GM18867 (cell line): ENCODE measurements around the gene SH3BP2.

ENCODE experiments used
- ATAC-seq: cut with Tn5 transposase; IDR thresholded peaks from one replicate; pipeline ENCODE4 v1.9.1; 2021; ENCODE audit warnings: mild to moderate bottlenecking, moderate library complexity; ENCODE audit not compliant: unreplicated experiment

The SH3BP2 gene

GRCh38 chr4:2792711-2793585 is at the start of gene SH3BP2:
SH3BP2 (plus strand) TSS chr4:2793085; CDS start chr4:2820618, 27,533 bp downstream.
- ATAC-seq: peak; percentile 52

GRCh38 chr4:2743518-2744445 is 49.1 kb upstream of the SH3BP2 start:
- no peak for ATAC-seq

- no peak for ATAC-seq
Observed at GRCh38 chr4:2744576-2745270, 48.2 kb upstream of the SH3BP2 start.

- ATAC-seq: no peak
Observed at GRCh38 chr4:2745516-2745915, 47.4 kb upstream of the SH3BP2 start.

DNA sequence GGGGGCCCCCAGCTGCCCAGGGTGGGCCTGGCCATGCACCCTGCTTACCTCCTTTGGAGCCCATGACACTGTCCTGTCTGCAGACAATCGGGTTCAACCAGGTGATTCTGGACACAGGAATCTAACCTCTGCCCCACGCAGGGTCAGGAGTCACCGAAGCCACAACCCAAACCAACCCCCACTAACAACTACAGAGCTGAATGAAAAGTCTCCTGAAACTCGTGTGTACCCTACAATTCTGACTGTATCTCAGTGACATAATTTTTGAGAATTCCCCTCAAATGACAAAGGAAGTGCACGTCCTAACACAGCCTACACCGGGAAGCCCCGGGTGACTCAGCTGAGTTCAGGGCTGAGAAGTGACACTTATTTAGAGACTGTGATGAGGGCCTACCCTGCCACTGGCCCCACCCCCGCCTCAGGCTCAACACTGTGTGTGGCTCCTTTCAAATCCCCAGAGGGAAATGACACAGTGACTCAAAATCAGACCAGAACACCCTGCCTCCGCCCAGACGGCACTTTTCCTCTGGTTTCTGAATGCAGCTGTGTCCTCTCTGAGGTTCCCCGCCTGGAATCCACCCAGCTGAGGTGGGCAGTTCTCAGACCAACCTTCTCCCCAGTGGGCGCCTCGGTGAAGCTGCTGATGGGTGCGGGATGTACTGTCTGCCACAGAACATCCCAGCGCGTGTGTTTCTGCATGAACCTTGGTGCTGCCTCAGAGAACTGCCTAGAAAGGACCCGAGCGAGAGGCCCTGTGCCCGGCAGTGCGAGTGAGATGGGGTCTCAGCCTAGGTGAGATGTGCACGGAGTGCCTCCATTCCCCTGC is 46.7 kb upstream of the SH3BP2 start:
- ATAC-seq: peak; percentile 77

DNA sequence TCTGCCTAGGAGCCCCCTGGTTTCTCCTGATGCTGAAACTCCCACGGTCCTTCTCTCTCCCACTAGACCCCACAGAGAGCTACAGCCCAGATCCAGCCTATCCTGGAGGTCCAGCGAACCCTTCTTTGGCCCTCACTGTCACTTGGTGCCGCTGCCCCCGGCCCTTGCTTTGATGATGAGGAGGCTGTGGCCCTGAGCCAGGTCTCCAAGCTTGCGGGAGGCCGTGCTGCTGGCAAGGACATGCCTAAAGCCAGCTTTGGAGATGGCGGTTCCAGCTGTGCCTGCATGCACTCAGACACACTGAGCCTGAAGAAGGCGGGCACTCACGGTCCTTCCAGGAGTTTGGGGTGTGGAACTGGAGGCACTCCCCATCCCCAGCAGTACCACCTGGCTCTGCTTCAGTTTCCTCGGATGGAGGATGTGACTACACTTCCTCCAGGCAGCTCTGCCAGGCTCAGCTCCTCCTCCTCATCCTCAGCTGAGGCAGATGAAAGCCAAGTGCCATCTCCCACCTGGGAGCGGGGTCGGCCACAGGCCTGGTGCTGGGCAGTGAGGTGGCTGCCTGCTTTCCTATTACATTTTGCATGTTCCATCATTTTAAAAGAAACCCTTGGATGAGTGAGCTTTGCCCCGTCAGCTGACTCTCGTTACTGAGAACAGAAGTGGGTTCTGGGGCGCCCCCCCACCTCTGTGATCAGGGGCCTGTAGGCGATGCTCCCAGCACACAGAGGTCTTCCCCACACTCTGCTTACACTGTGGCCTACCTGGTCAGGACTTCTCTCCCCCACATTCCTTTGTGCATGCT is 45.8 kb upstream of the SH3BP2 start:
- no peak for ATAC-seq

- no peak for ATAC-seq
Observed at GRCh38 chr4:2750719-2751605, 41.9 kb upstream of the SH3BP2 start.

DNA sequence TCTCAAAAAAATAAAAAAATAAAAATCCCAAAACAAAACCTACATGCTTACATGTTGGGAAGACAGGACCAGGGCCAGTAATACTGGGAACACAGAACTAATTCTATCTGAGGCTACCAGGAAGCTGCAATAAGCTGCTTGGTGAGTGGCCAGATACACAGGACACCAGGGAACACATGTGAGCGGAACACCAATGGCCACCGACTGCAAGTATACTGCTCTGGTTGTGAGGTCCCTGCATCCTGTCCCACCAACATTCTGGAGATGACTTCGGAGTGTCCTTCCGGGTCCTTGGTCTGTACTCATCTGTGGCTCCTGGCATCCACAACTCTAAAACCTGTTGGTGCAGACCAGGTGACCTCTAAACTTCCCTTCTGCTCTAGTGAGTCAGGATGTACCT is 39.4 kb upstream of the SH3BP2 start:
- ATAC-seq: no peak

DNA sequence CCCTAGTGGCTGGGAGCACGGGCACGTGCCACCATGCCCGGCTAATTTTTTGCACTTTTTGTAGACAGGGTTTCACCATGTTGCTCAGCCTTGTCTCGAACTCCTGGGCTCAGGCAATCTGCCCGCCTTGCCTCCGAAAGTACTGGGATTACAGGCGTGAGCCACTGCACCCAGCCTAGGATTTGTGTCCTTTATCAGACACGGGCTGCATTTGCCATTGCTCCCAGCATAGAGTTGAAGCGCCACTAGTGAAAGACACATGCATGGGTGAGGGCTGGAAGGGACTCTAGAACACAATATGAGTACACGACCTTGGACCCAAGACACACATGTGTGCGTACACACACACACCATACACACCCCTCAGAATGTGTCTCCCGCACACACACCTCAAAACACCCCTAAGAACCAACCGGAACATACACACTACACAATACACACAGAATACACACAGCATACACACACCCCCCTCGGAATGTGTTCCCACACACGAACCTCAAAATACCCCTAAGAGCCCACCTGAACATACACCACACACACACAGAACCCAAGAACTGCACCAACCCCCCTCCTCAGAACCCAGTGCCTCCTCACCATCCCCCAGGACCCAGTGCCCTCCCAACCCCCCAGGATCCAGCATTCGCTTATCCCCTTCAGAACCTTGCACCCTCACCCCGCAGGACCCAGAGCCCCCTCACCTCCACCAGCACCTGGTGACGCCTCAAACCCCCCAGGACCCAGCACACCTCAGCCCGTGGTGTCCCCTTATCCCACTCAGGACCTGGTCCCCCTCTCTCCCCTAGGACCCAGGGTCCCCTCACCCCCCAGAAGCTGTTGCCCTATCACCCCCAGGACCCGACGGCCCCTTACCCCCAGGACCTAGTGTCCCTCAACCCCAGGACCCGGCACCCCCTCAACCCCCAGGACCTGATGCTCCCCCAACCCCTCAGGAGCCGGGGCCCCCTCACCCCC is 37.8 kb upstream of the SH3BP2 start:
- ATAC-seq: no peak

GRCh38 chr4:2755821-2756690 is 36.8 kb upstream of the SH3BP2 start, which contains the start of gene TNIP2:
TNIP2 (minus strand) TSS chr4:2756336; CDS start chr4:2756289, 47 bp downstream.
- ATAC-seq: peak; percentile 59

DNA sequence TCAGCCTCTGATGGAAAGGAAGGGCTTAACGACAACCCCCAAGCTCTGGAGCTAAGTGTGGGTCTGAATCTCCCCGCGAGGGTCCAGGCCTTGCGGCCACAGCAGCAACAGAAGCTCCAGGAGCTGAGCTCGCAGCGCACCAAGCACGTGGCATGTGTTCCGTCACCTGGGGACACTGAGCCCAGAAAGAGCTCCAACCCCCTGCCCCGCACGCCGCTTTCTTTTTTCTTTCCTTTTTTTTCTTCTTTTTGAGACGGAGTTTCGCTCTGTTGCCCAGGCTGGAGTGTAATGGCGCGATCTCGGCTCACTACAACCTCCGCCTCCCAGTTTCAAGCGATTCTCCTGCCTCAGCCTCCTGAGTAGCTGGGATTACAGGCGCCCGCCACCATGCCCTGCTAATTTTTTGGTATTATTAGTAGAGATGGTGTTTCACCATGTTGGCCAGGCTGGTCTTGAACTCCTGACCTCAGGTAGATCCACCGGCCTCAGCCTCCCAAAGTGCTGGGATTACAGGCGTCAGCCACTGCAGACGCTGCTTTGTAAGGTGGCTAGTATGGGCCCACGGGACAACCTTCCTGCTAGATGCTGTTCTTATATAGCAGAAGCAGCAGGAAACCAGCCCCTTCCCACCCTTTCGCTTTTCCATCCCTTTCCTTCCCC is 36.1 kb upstream of the SH3BP2 start:
- ATAC-seq: peak; percentile 2

- no peak for ATAC-seq
Observed at GRCh38 chr4:2757426-2757825, 35.5 kb upstream of the SH3BP2 start.

- ATAC-seq: no peak
Observed at GRCh38 chr4:2761035-2761923, 31.6 kb upstream of the SH3BP2 start.

DNA sequence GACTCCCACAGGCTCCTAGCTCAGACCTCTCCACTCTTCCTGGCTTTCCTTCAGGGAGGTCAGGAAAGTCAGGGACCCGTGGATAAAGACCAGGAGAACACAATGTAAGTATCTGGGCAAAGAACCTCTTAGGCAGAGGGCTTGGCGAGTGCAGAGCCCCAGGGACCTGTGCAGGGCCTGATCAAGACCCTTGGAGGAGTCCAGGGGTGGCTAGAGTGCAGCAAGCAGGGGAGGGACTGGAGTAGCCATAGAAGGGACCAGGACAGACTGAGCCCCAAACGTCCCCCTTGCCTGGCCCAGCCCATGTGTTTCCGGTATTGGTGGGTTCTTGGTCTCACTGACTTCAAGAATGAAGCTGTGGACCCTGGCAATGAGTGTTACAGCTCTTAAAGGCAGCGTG is 30.8 kb upstream of the SH3BP2 start:
- no peak for ATAC-seq
